Stomach smooth muscle (tissue), 2 donors: ENCODE data around the gene MOB3B.

Experiments used
- H3K27ac ChIP-seq: one replicate; pipeline ENCODE4 v1.7.0; 2013; ENCODE audit warnings: mild to moderate bottlenecking, low read length, inconsistent platforms
- H3K27me3 ChIP-seq, 2 donors: one replicate each; pipeline ENCODE4 v1.7.0; 2013; ENCODE audit warnings: low read length in 2 of 2; ENCODE audit not compliant: insufficient read depth in 2 of 2, control insufficient read depth in 1 of 2
- H3K36me3 ChIP-seq, 2 donors: one replicate each; pipeline ENCODE4 v1.7.0; 2013; ENCODE audit warnings: low read length in 2 of 2; ENCODE audit not compliant: control insufficient read depth in 2 of 2, insufficient read depth in 2 of 2
- H3K4me1 ChIP-seq: one replicate; pipeline ENCODE4 v1.7.0; 2013; ENCODE audit warnings: low read length; ENCODE audit not compliant: control insufficient read depth, insufficient read depth
- H3K4me3 ChIP-seq, 2 donors: one replicate each; pipeline ENCODE4 v1.7.0; 2013; ENCODE audit warnings: low read length in 2 of 2
- H3K9ac ChIP-seq, 2 donors: one replicate each; pipeline ENCODE4 v1.7.0; 2013; ENCODE audit warnings: low read length in 2 of 2, mild to moderate bottlenecking in 1 of 2
- H3K9me3 ChIP-seq, 2 donors: one replicate each; pipeline ENCODE4 v1.7.0; 2013; ENCODE audit warnings: low read length in 2 of 2; ENCODE audit not compliant: control insufficient read depth in 2 of 2
- donor health status: healthy.
- donor health status: Pancreatic carcinoma.

MOB3B gene

GRCh38 chr9:27529316-27530278, at the start of gene MOB3B:
Gene MOB3B (minus strand): TSS chr9:27529814. CDS start chr9:27455550, 74,264 bp downstream.
- Histone ChIP-seq H3K9ac (peak within 1 kb of the TSS; percentile 89 to 95), H3K4me3 (peak within 1 kb of the TSS; percentile 84 to 93), H3K27me3 (no peaks in the 10 kb centered on the region), H3K27ac (peak within 1 kb of the TSS; percentile 95), H3K4me1 (peaks cover 30% of the 10 kb centered on the region), H3K9me3 (no peaks in the 10 kb centered on the region), H3K36me3 (peaks cover 0 to 2% of the 10 kb centered on the region in 2 donors)

- H3K36me3 ChIP-seq, result no peaks in the 10 kb centered on the region
- H3K9ac ChIP-seq, result peak overlapping the region; percentile 85 to 94
- H3K9me3 ChIP-seq, result no peaks in the 10 kb centered on the region
- H3K27me3 ChIP-seq, result no peaks in the 10 kb centered on the region
- H3K4me3 ChIP-seq, result peak overlapping the region; percentile 88 to 91
- peaks cover 9% of the 10 kb centered on the region for H3K4me1 ChIP-seq
- peak overlapping the region; percentile 94 for H3K27ac ChIP-seq
Measured at GRCh38 chr9:27573634-27574590, 44.3 kb upstream of the MOB3B start.

GRCh38 chr9:27572918-27573633, 43.5 kb upstream of the MOB3B start, which contains the start of gene C9orf72:
Gene C9orf72 (minus strand): TSS chr9:27573481. CDS start chr9:27567120, 6,361 bp downstream.
- H3K4me1 ChIP-seq, result peaks cover 9% of the 10 kb centered on the region
- no peaks in the 10 kb centered on the region for H3K36me3 ChIP-seq
- H3K27ac ChIP-seq, result peak within 1 kb of the TSS; percentile 94
- no peaks in the 10 kb centered on the region for H3K27me3 ChIP-seq
- no peaks in the 10 kb centered on the region for H3K9me3 ChIP-seq
- H3K4me3 ChIP-seq, result peak within 1 kb of the TSS; percentile 88 to 91
- H3K9ac ChIP-seq, result peak within 1 kb of the TSS; percentile 85 to 94

GRCh38 chr9:27572566-27572917, 42.9 kb upstream of the MOB3B start:
- Histone ChIP-seq H3K36me3 (no peaks in the 10 kb centered on the region), H3K27ac (peak overlapping the region; percentile 94), H3K9me3 (no peaks in the 10 kb centered on the region), H3K4me3 (peak overlapping the region; percentile 75 to 88), H3K4me1 (peaks cover 9% of the 10 kb centered on the region), H3K27me3 (no peaks in the 10 kb centered on the region), H3K9ac (peak overlapping the region; percentile 85 to 89)

GRCh38 chr9:27572061-27572460, 42.4 kb upstream of the MOB3B start:
- Histone ChIP-seq H3K4me1 (peaks cover 9% of the 10 kb centered on the region), H3K9ac (peak overlapping the region; percentile 37 to 85), H3K4me3 (peak overlapping the region; percentile 75 to 88), H3K27ac (peak overlapping the region; percentile 94), H3K27me3 (no peaks in the 10 kb centered on the region), H3K9me3 (no peaks in the 10 kb centered on the region), H3K36me3 (no peaks in the 10 kb centered on the region)

GRCh38 chr9:27571011-27571410, 41.4 kb upstream of the MOB3B start:
- peaks cover 0 to 7% of the 10 kb centered on the region in 2 donors for H3K36me3 ChIP-seq
- H3K9ac ChIP-seq, result no peak overlapping the region
- H3K27ac ChIP-seq, result no peak overlapping the region
- H3K4me1 ChIP-seq, result peaks cover 9% of the 10 kb centered on the region
- no peaks in the 10 kb centered on the region for H3K9me3 ChIP-seq
- H3K27me3 ChIP-seq, result no peaks in the 10 kb centered on the region
- H3K4me3 ChIP-seq, result no peak overlapping the region

GRCh38 chr9:27569406-27569805, 39.8 kb upstream of the MOB3B start:
- H3K36me3 ChIP-seq, result peaks cover 0 to 11% of the 10 kb centered on the region in 2 donors

GRCh38 chr9:27566118-27566517, 36.5 kb upstream of the MOB3B start:
- Histone ChIP-seq H3K4me1 (no peaks in the 10 kb centered on the region), H3K36me3 (peaks cover 5 to 12% of the 10 kb centered on the region in 2 donors), H3K27me3 (no peaks in the 10 kb centered on the region), H3K9ac (no peak overlapping the region), H3K4me3 (no peak overlapping the region), H3K9me3 (no peaks in the 10 kb centered on the region), H3K27ac (no peak overlapping the region)

More at GRCh38 chr9:27569406-27569805, 39.8 kb upstream of the MOB3B start:
- peaks cover 9% of the 10 kb centered on the region for H3K4me1 ChIP-seq
- H3K9me3 ChIP-seq, result no peaks in the 10 kb centered on the region
- no peak overlapping the region for H3K9ac ChIP-seq
- no peak overlapping the region for H3K4me3 ChIP-seq
- no peaks in the 10 kb centered on the region for H3K27me3 ChIP-seq
- H3K27ac ChIP-seq, result no peak overlapping the region

GRCh38 chr9:27565696-27566095, 36.1 kb upstream of the MOB3B start:
- Histone ChIP-seq H3K9me3 (no peaks in the 10 kb centered on the region), H3K4me1 (no peaks in the 10 kb centered on the region), H3K36me3 (peaks cover 5 to 16% of the 10 kb centered on the region in 2 donors), H3K27me3 (no peaks in the 10 kb centered on the region), H3K4me3 (no peak overlapping the region), H3K9ac (no peak overlapping the region), H3K27ac (no peak overlapping the region)

- H3K4me3 ChIP-seq, result no peak overlapping the region
- peaks cover 5 to 17% of the 10 kb centered on the region in 2 donors for H3K36me3 ChIP-seq
- H3K9me3 ChIP-seq, result no peaks in the 10 kb centered on the region
- H3K27me3 ChIP-seq, result no peaks in the 10 kb centered on the region
- H3K9ac ChIP-seq, result no peak overlapping the region
- no peaks in the 10 kb centered on the region for H3K4me1 ChIP-seq
- no peak overlapping the region for H3K27ac ChIP-seq
Measured at GRCh38 chr9:27564670-27565069, 35.1 kb upstream of the MOB3B start.
